HG03439 (cell line): Measurements from ENCODE around the gene ATG13.

Experiments used
- ATAC-seq: cut with Tn5 transposase; IDR thresholded peaks from one replicate; pipeline ENCODE4 v1.9.1; 2021; ENCODE audit warnings: mild to moderate bottlenecking, moderate library complexity; ENCODE audit not compliant: unreplicated experiment

ATG13 gene

DNA sequence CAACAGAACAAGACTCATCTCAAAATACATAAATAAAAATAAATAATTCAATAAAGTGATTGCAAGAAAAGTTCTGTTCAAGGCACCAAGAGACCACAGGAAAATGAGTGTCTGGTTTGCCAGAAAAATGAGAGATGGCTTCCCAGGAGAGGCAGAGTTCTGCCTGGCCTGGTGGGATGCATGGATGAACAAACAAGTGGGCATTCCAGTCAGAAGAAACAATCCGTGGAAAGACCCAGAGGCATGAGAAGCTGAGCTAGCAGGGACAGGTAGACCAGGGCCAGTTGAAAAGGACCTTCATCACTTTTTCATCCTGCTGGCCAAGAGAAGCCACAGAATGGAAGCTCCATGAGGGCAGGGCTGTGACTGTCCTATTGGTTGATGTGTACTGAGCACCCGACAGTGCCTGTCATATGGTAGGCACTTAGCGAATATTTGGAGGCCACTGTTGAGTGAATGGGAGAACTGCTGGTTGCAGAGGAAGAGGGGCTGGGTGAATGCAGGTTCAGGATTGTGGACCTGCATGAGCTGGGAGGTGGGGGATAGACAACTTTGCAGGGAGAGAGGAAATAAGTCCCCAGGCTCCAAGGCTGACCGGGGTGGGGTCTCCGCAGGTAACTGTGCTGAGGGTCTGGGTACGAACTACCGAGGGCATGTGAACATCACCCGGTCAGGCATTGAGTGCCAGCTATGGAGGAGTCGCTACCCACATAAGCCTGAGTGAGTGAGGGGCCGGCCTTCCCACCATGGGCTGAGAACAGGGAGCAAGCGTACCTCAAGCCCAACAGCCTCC lies 105.4 kb downstream of the ATG13 start:
- no peak for ATAC-seq

DNA sequence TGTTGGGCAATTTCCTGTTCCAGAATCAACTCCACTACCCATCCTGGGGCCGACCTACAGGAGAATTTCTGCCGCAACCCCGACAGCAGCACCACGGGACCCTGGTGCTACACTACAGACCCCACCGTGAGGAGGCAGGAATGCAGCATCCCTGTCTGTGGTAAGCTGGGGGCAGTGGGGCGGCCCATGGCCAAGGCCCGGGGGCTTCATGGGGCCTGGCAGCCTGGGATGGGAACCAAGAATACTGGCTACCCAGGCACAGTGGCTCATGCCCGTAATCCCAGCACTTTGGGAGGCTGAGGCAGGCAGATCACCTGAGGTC lies 106.0 kb downstream of the ATG13 start:
- ATAC-seq = no peak

DNA sequence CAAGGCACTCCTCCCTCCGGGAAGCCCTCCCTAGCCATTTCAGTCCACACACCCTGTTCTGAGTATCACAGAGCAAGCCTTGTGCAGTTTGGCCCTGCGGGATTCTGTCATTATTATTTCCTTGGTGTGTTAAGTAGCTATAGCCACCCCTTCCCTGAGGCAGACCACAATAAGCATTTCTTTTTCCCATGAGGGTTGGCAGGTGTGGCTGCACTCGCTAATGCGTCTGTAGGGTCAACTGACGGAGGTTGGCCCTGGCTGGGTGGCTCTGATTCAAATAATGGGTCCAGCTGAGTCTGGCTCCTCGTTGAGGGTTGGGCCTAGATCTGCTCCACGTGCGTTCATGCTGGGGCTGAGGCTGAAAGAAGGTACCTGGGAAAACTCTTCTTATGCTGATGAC lies 106.7 kb downstream of the ATG13 start:
- ATAC-seq = no peak
